ENCODE measurements around the gene PCNP. TPM values are rescaled to one million over a fixed set of nuclear protein-coding genes. Genes with fewer than 3 reads are reported as not detected.
A peak's percentile ranks its signal among the peaks of the same experiment; 100 is the strongest.

Gene PCNP
- total and polyA plus RNA-seq, 9 of the 15 experiments (the other 6 are each of a cell fraction or from before 2014, with no cell fraction given): 54.3 to 170 (median 150) TPM

GRCh38 chr3:101544161-101544850 is 29.7 kb upstream of the PCNP start (continued):
- peak in 1 of 2 experiments; percentile 54; a peak in 2 of 4 replicates for TF ChIP-seq RAD21 (CRISPR knock-in tag; conservative IDR thresholded peaks at IDR 0.05 in 1 of 2, IDR thresholded peaks at IDR 0.05 in 1 of 2)

GRCh38 chr3:101548527-101549105 is 25.4 kb upstream of the PCNP start:
- H3K9me3 ChIP-seq (replicated peaks; ENCODE audit: control insufficient read depth, insufficient read depth, low read depth, low read length): no peaks in the 10 kb centered on the region
- H3K4me2 ChIP-seq (ENCODE audit: insufficient read depth, low read length): no peak overlapping the region
- DNase-seq (ENCODE audit: extremely low read depth in 1 of 4, low spot score in 3 of 4) (no peak), ATAC-seq (no peak; the same call in 2 of the 3 replicates), FAIRE-seq (no peak)
- ChIA-PET POLR2A (interaction anchor here (2.1 kb wide), 1 partner anchor 13 kb away, joined by 4 read pairs; the partner anchor contains the start of gene TRMT10C), CTCF (ENCODE audit: low intra/inter-chr PET ratio) (no interaction called here)
- H3K79me2 ChIP-seq (ENCODE audit: control insufficient read depth, insufficient read depth, low read length): no peaks in the 10 kb centered on the region
- H3K27ac ChIP-seq (ENCODE audit: extremely low read depth, low read depth, low read length): no peak overlapping the region
- no peaks in the 10 kb centered on the region for H4K20me1 ChIP-seq (replicated peaks; ENCODE audit: control insufficient read depth, insufficient read depth, low read length)
- no peak overlapping the region for H2AFZ ChIP-seq (ENCODE audit: low read depth, low read length)
- no peak overlapping the region for H3K4me3 ChIP-seq
- no TSS peak for BruUV-seq (replicated peaks)
- H3K4me1 ChIP-seq (replicated peaks in 1 of 2; ENCODE audit: control insufficient read depth in 2 of 2, insufficient read depth in 2 of 2, low read length in 2 of 2): no peaks in the 10 kb centered on the region; a peak in 2 of 5 replicates
- WGBS (ENCODE audit: insufficient coverage, low coverage, missing lambda C conversion rate): 34% methylated on average over 2 of the region's 2 CpGs
- no peak overlapping the region for H3K9ac ChIP-seq (ENCODE audit: insufficient read depth in 1 of 2, low read depth in 2 of 2, low read length in 2 of 2)
- in situ Hi-C loops (cut with MboI) (no loop called here), intact Hi-C loops (cut with micrococcal nuclease) (no loop called here)
- H3K36me3 ChIP-seq (ENCODE audit: control insufficient read depth, insufficient read depth, low read length): no peaks in the 10 kb centered on the region
- no peaks in the 10 kb centered on the region for H3K27me3 ChIP-seq (ENCODE audit: control insufficient read depth in 2 of 2, insufficient read depth in 2 of 2, low read length in 2 of 2)
- H3K9me1 ChIP-seq (ENCODE audit: control insufficient read depth, insufficient read depth, low read length): no peaks in the 10 kb centered on the region
- TF ChIP-seq RCOR1 (IDR thresholded peaks at IDR 0.05; ENCODE audit: borderline replicate concordance in 1 of 2, low read depth in 2 of 2, low read length in 2 of 2) (no peak), PKNOX1 (IDR thresholded peaks at IDR 0.05) (no peak), ELF4 (CRISPR knock-in tag; IDR thresholded peaks at IDR 0.05) (no peak), MXI1 (IDR thresholded peaks at IDR 0.05; ENCODE audit: low read depth, low read length) (no peak), ARID3A (IDR thresholded peaks at IDR 0.05; ENCODE audit: borderline replicate concordance, low read depth, low read length) (no peak), U2AF2 (optimal IDR thresholded peaks at IDR 0.05; ENCODE audit: low read depth, low read length) (no peak), DEAF1 (CRISPR knock-in tag; IDR thresholded peaks at IDR 0.05) (no peak), CTBP1 (IDR thresholded peaks at IDR 0.05; ENCODE audit: borderline replicate concordance) (no peak), TSHZ1 (CRISPR knock-in tag; IDR thresholded peaks at IDR 0.05) (no peak)

All from K562 (cell line).